Panc1 (cell line): ENCODE results near the gene ZNF710. TPM values are rescaled to one million over a fixed set of nuclear protein-coding genes. Genes with fewer than 3 reads are reported as not detected.

Experiments used
- ATAC-seq: fragments of 200-7000 bp; cut with Tn5 transposase; 2 replicates; pipeline ENCODE4 v1.9.1; 2020; ENCODE audit warnings: mild to moderate bottlenecking, moderate library complexity
- BruUV-seq: library from RNA; stranded (reverse); fragments of 400-500 nt; replicated peaks from 2 replicates; lab custom pipeline; 2021; lab: Mats Ljungman, UMichigan
- CTCF ChIA-PET: fragments of 300-600 bp; sonication (Branson Sonifier 250); formaldehyde crosslinking; loops from one replicate; lab custom pipeline; 2022; ENCODE audit warnings: antibody characterized with exemption; lab: Charles Lee
- POLR2A ChIA-PET: fragments of 300-600 bp; sonication (Branson Sonifier 250); formaldehyde crosslinking; loops from one replicate; lab custom pipeline; 2022; ENCODE audit warnings: antibody characterized with exemption; lab: Charles Lee
- DNase-seq: peaks from one replicate; pipeline ENCODE4 v3.0.0-alpha.2; 2010; ENCODE audit warnings: low read depth, low spot score
- H3K27ac ChIP-seq: 2 replicates; pipeline ENCODE4 v1.5.1; 2011; ENCODE audit warnings: mild to moderate bottlenecking, low read length, inconsistent platforms
- H3K27me3 ChIP-seq: fragments of 200-500 bp; sonication (Bioruptor generic); 2 replicates; pipeline ENCODE4 v1.6.0; 2014; ENCODE audit warnings: low read length, inconsistent platforms; ENCODE audit not compliant: control insufficient read depth, insufficient read depth
- H3K36me3 ChIP-seq: fragments of 200-500 bp; sonication (Bioruptor generic); 2 replicates; pipeline ENCODE4 v1.5.1; 2014; ENCODE audit warnings: inconsistent platforms, mild to moderate bottlenecking, low read length, moderate library complexity; ENCODE audit not compliant: control insufficient read depth, insufficient read depth
- H3K4me1 ChIP-seq: 2 replicates; pipeline ENCODE4 v1.5.1; 2011; ENCODE audit warnings: inconsistent platforms, mild to moderate bottlenecking, low read length, moderate library complexity; ENCODE audit not compliant: control insufficient read depth, insufficient read depth
- H3K4me3 ChIP-seq, 2 experiments: 2 replicates each; pipeline ENCODE4 v1.5.1; 2011 to 2012; ENCODE audit warnings: low read depth in 2 of 2, low read length in 2 of 2, mild to moderate bottlenecking in 2 of 2, inconsistent platforms in 1 of 2, moderate library complexity in 1 of 2
- H3K9me3 ChIP-seq: fragments of 200-500 bp; sonication (Bioruptor generic); 2 replicates; pipeline ENCODE4 v1.5.1; 2014; ENCODE audit warnings: low read depth, mild to moderate bottlenecking, inconsistent platforms, low read length, moderate library complexity; ENCODE audit not compliant: control insufficient read depth, insufficient read depth
- CTCF ChIP-seq: fragments of 450-650 bp; IDR thresholded peaks from 2 replicates; pipeline ENCODE4 v1.5.1; 2017; ENCODE audit warnings: mild to moderate bottlenecking
- POLR2AphosphoS5 ChIP-seq: IDR thresholded peaks from 2 replicates; pipeline ENCODE4 v1.6.1; 2012; ENCODE audit warnings: mild to moderate bottlenecking, low read depth, low read length, moderate library complexity
- SIN3A ChIP-seq: IDR thresholded peaks from 2 replicates; pipeline ENCODE4 v1.6.1; 2012; ENCODE audit warnings: low read depth, mild to moderate bottlenecking, low read length, moderate library complexity, borderline replicate concordance; ENCODE audit not compliant: insufficient read depth
- TCF7L2 ChIP-seq: IDR thresholded peaks from 2 replicates; pipeline ENCODE4 v1.6.1; 2011; ENCODE audit warnings: mild to moderate bottlenecking, low read depth, low read length, inconsistent platforms
- in situ Hi-C: cut with HindIII; loops from 2 replicates; pipeline ENCODE4 v1.10.0; 2016; ENCODE audit warnings: low sequenced_read_pairs, low pct_unique_long_range_greater_than_20kb
- intact Hi-C: fragments of 100-400 bp; cut with micrococcal nuclease; formaldehyde crosslinking; loops from one replicate; pipeline ENCODE4 v1.10.0; 2022; ENCODE audit not compliant: unreplicated experiment
- total RNA-seq: library from RNA; stranded (reverse); gene quantifications from one replicate; pipeline ENCODE4 v1.2.1, GENCODE V29; 2021; ENCODE audit not compliant: unreplicated experiment
- TF ChIP-seq, protein P1 (sequence below), 2 experiments: IDR thresholded peaks; 2 replicates each; pipeline ENCODE4 v1.6.1; 2011 to 2012; ENCODE audit warnings: low read depth in 2 of 2, control low read depth in 1 of 2, low read length in 1 of 2, mild to moderate bottlenecking in 1 of 2, moderate library complexity in 1 of 2; ENCODE audit not compliant: insufficient read depth in 1 of 2

ZNF710 gene
- total RNA-seq, 1 experiment from 2014 or later, result 15.8 TPM

DNA sequence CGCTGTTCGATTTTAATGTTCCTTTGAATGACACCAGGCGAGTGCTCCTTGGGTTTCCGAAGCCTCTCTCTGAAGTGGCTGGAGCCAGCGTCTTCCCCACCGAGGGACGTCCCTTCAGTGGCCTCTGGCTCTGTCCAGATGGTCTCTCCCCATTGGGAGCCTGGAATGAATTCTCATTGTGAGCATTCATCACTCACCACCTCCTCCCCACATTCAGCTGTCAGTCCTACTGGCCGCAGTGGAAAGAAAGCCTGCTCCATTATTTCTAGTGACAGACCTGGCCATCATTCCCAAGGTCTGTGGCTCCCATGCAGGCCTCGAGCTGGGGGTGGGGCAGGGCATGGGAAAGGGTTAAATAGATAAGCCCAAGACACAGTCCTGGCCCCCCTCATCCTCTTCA, 35.2 kb downstream of the ZNF710 start:
- TF ChIP-seq, protein P1, sequence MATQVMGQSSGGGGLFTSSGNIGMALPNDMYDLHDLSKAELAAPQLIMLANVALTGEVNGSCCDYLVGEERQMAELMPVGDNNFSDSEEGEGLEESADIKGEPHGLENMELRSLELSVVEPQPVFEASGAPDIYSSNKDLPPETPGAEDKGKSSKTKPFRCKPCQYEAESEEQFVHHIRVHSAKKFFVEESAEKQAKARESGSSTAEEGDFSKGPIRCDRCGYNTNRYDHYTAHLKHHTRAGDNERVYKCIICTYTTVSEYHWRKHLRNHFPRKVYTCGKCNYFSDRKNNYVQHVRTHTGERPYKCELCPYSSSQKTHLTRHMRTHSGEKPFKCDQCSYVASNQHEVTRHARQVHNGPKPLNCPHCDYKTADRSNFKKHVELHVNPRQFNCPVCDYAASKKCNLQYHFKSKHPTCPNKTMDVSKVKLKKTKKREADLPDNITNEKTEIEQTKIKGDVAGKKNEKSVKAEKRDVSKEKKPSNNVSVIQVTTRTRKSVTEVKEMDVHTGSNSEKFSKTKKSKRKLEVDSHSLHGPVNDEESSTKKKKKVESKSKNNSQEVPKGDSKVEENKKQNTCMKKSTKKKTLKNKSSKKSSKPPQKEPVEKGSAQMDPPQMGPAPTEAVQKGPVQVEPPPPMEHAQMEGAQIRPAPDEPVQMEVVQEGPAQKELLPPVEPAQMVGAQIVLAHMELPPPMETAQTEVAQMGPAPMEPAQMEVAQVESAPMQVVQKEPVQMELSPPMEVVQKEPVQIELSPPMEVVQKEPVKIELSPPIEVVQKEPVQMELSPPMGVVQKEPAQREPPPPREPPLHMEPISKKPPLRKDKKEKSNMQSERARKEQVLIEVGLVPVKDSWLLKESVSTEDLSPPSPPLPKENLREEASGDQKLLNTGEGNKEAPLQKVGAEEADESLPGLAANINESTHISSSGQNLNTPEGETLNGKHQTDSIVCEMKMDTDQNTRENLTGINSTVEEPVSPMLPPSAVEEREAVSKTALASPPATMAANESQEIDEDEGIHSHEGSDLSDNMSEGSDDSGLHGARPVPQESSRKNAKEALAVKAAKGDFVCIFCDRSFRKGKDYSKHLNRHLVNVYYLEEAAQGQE (IDR thresholded peaks at IDR 0.05; ENCODE audit: insufficient read depth in 1 of 2, low read depth in 2 of 2, low read length in 1 of 2), result no peak
- TF ChIP-seq TCF7L2, result no peak
- TF ChIP-seq POLR2AphosphoS5, result no peak
- TF ChIP-seq SIN3A, result no peak
- TF ChIP-seq CTCF, result no peak
- H3K27ac ChIP-seq, result no peak overlapping the region
- CTCF ChIA-PET, result no interaction called here

GRCh38 chr15:90036806-90037510, 35.8 kb downstream of the ZNF710 start:
- Histone ChIP-seq H3K4me1 (peaks cover 16% of the 10 kb centered on the region), H3K36me3 (no peaks in the 10 kb centered on the region), H3K27ac (no peak overlapping the region), H3K27me3 (no peaks in the 10 kb centered on the region), H3K9me3 (no peaks in the 10 kb centered on the region), H3K4me3 (no peak overlapping the region)
- no TSS peak for BruUV-seq
- POLR2A ChIA-PET, result no interaction called here
- in situ Hi-C loops, result no loop called here
- no peak for TF ChIP-seq TCF7L2
- TF ChIP-seq POLR2AphosphoS5, result no peak
- no peak for TF ChIP-seq SIN3A
- TF ChIP-seq, protein P1 (IDR thresholded peaks at IDR 0.05; ENCODE audit: insufficient read depth in 1 of 2, low read depth in 2 of 2, low read length in 1 of 2), result no peak
- no peak for TF ChIP-seq CTCF
- CTCF ChIA-PET, result no interaction called here
- DNase-seq (no peak), ATAC-seq (no peak)
- intact Hi-C loops, result no loop called here

More for the DNA sequence above, 35.2 kb downstream of the ZNF710 start:
- H3K36me3 ChIP-seq, result no peaks in the 10 kb centered on the region
- ATAC-seq, result no peak
- no TSS peak for BruUV-seq
- H3K9me3 ChIP-seq, result no peaks in the 10 kb centered on the region
- DNase-seq, result no peak
- intact Hi-C loops (no loop called here), in situ Hi-C loops (no loop called here)
- no peaks in the 10 kb centered on the region for H3K27me3 ChIP-seq
- POLR2A ChIA-PET, result interaction anchor here (0.8 kb wide), 1 partner anchor 10 kb away, joined by 8 read pairs; no protein-coding TSS in a partner anchor
- peaks cover 19% of the 10 kb centered on the region for H3K4me1 ChIP-seq
- H3K4me3 ChIP-seq, result no peak overlapping the region
